Endothelial cell (in vitro differentiated cells): ENCODE results near the gene MB21D2. TPM values are rescaled to one million over a fixed set of nuclear protein-coding genes. Genes with fewer than 3 reads are reported as not detected.
A peak's percentile ranks its signal among the peaks of the same experiment; 100 is the strongest.
"Not testable (repeated sequence)": the region's sequence is repeated elsewhere in the genome, so short reads cannot be mapped to it uniquely, and the experiment has no call there.

Experiments used
- DNase-seq: peaks from one replicate; pipeline ENCODE4 v3.0.0; 2021; ENCODE audit warnings: low spot score
- H3K27ac Mint-ChIP-seq: one replicate; pipeline ENCODE4 v1.8.0; 2021; ENCODE audit warnings: mixed read lengths, inconsistent platforms; ENCODE audit not compliant: unreplicated experiment
- H3K27me3 Mint-ChIP-seq: one replicate; pipeline ENCODE4 v1.8.0; 2021; ENCODE audit warnings: mild to moderate bottlenecking, moderate library complexity, mixed read lengths, inconsistent platforms; ENCODE audit not compliant: unreplicated experiment
- H3K36me3 Mint-ChIP-seq: one replicate; pipeline ENCODE4 v1.8.0; 2021; ENCODE audit warnings: mild to moderate bottlenecking, low read depth, mixed read lengths, inconsistent platforms; ENCODE audit not compliant: unreplicated experiment
- H3K4me1 Mint-ChIP-seq: one replicate; pipeline ENCODE4 v1.8.0; 2021; ENCODE audit warnings: mild to moderate bottlenecking, mixed read lengths, inconsistent platforms; ENCODE audit not compliant: unreplicated experiment
- H3K4me3 Mint-ChIP-seq: one replicate; pipeline ENCODE4 v1.8.0; 2021; ENCODE audit warnings: mild to moderate bottlenecking, mixed read lengths, inconsistent platforms; ENCODE audit not compliant: unreplicated experiment
- H3K9me3 Mint-ChIP-seq: one replicate; pipeline ENCODE4 v1.8.0; 2021; ENCODE audit warnings: mixed read lengths, inconsistent platforms; ENCODE audit not compliant: unreplicated experiment
- total RNA-seq: library from RNA; stranded (reverse); fragmentation: NEBNext Ultra II Directional; extraction: Animal tissue kit (Norgen Biotek cat#: 25700); gene quantifications from one replicate; pipeline ENCODE4 v1.2.1, GENCODE V29; 2021; ENCODE audit not compliant: unreplicated experiment
- TF ChIP-seq, protein P1 (sequence below): fragments of 200-600 bp; sonication (generic); IDR thresholded peaks from one replicate; pipeline ENCODE4 v1.5.0; 2021; ENCODE audit warnings: antibody characterized with exemption; ENCODE audit not compliant: unreplicated experiment

MB21D2 gene
- total RNA-seq, 1 donor from 2014 or later, result 4.3 TPM

DNA sequence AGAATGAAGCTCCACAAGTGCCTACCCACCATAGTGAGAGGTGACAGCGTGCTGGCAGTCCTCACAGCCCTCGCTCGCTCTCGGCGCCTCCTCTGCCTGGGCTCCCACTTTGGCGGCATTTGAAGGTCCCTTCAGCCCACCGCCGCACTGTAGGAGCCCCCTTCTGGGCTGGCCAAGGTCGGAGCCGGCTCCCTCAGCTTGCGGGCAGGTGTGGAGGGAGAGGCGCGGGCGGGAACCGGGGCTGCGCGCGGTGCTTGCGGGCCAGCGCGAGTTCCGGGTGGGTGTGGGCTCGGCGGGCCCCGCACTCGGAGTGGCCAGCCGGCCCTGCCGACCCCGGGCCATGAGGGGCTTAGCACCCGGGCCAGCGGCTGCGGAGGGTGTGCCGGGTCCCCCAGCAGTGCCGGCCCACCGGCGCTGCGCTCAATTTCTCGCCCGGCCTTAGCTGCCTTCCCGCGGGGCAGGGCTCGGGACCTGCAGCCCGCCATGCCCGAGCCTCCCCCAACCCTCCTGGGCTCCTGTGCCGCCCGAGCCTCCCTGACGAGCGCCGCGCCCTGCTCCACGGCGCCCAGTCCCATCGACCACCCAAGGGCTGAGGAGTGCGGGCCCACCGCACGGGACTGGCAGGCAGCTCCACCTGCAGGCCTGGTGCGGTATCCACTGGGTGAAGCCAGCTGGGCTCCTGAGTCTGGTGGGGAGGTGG lies 128.7 kb downstream of the MB21D2 start:
- H3K4me3 Mint-ChIP-seq, H3K4me1 Mint-ChIP-seq, H3K36me3 Mint-ChIP-seq, H3K9me3 Mint-ChIP-seq, H3K27ac Mint-ChIP-seq, H3K27me3 Mint-ChIP-seq: not testable (repeated sequence)
- TF ChIP-seq, protein P1, sequence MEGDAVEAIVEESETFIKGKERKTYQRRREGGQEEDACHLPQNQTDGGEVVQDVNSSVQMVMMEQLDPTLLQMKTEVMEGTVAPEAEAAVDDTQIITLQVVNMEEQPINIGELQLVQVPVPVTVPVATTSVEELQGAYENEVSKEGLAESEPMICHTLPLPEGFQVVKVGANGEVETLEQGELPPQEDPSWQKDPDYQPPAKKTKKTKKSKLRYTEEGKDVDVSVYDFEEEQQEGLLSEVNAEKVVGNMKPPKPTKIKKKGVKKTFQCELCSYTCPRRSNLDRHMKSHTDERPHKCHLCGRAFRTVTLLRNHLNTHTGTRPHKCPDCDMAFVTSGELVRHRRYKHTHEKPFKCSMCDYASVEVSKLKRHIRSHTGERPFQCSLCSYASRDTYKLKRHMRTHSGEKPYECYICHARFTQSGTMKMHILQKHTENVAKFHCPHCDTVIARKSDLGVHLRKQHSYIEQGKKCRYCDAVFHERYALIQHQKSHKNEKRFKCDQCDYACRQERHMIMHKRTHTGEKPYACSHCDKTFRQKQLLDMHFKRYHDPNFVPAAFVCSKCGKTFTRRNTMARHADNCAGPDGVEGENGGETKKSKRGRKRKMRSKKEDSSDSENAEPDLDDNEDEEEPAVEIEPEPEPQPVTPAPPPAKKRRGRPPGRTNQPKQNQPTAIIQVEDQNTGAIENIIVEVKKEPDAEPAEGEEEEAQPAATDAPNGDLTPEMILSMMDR, result peak; percentile 36
- DNase-seq, result peak; percentile 39

DNA sequence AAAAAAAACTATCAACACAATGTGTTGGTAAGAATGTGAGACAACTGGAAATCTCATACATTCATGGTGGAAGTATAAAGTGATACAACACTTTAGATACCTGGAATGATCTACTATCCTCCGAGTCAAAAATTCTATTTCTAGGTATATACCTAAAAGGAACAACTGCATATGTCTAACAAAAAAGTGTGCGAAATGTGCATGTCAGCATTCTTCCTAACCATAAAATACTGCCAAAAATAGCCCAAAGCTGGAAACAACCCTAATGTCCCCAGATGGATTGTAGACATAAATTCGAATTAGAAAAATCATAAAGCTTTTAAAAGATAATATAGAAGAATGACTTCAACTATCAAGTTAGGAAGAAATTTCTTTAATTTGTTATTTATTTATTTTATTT lies 139.1 kb downstream of the MB21D2 start:
- H3K9me3 Mint-ChIP-seq, result peaks cover 5% of the 10 kb centered on the region
- H3K36me3 Mint-ChIP-seq, result no peaks in the 10 kb centered on the region
- no peak overlapping the region for H3K4me3 Mint-ChIP-seq
- DNase-seq, result no peak
- H3K27ac Mint-ChIP-seq, result no peak overlapping the region
- TF ChIP-seq, protein P1, result no peak
- no peaks in the 10 kb centered on the region for H3K27me3 Mint-ChIP-seq
- peaks cover 3% of the 10 kb centered on the region for H3K4me1 Mint-ChIP-seq

DNA sequence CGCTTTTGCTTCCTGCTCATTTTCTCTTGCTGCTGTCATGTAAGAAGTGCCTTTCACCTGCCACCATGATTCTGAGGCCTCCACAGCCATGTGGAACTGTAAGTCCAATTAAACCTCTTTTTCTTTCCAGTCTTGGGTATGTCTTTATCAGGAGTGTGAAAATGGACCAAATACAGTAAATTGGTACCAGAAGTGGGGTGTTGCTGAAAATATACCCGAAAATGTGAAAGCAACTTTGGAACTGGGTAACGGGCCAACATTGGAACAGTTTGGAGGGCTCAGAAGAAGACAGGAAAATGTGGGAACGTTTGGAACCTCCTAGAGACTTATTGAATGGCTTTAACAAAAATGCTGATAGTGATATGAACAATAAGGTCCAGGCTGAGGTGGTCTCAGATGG lies 143.3 kb downstream of the MB21D2 start:
- not testable (repeated sequence) for H3K27me3 Mint-ChIP-seq, H3K4me3 Mint-ChIP-seq, H3K4me1 Mint-ChIP-seq, H3K36me3 Mint-ChIP-seq, H3K9me3 Mint-ChIP-seq, H3K27ac Mint-ChIP-seq, DNase-seq

DNA sequence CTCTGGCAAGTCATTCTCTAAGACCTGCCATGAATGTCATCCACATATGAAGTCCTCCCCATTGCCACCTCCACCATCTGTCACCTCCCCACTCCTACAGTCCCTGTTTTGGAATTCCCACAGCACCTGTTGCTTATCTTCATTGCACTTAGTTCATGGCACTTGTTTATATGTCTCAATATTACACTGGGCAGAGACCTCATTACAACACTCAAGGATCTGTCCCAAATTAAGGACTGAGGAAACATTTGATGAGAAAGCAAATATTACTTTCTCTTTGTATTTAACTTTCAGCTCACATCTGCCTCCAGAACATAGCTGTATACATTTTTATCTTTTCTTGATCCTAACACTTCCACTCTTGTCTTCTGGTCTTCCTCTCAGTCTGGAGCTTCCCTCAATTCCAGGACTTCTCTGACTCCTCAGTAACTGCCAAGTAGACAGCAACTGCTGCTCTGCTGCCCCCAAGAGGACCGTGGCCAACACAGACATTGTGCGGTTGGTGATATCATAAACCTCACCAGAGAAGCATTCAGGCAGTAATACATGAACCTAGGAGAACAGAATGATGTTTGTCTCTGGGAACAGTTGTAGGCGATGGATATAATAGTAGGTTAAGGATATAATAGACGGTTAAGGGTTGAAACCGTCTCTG lies 145.3 kb downstream of the MB21D2 start:
- DNase-seq, result peak; percentile 54
- Mint-ChIP-seq H3K4me3 (no peak overlapping the region), H3K27me3 (no peaks in the 10 kb centered on the region), H3K9me3 (peaks cover 5% of the 10 kb centered on the region), H3K4me1 (no peaks in the 10 kb centered on the region), H3K27ac (no peak overlapping the region), H3K36me3 (no peaks in the 10 kb centered on the region)
- TF ChIP-seq, protein P1, result no peak

DNA sequence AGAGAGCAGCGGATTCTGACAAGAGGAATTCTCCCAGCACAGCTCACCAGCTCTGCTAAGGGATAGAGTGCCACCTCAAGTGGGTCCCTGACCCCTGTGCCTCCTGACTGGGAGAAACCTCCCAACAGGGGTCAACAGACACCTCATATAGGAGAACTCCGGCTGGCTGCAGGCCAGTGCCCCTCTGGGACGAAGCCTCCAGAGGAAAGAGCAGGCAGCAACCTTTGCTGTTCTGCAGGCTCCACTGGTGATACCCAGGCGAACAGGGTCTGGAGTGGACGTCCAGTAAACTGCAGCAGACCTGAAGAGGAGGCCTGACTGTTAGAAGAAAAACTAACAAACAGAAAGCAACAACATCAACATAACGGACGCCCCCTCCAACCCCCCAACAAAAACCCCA lies 159.0 kb downstream of the MB21D2 start:
- H3K36me3 Mint-ChIP-seq, result no peaks in the 10 kb centered on the region
- no peaks in the 10 kb centered on the region for H3K9me3 Mint-ChIP-seq
- peaks cover 2% of the 10 kb centered on the region for H3K27me3 Mint-ChIP-seq
- H3K4me1 Mint-ChIP-seq, result peaks cover 5% of the 10 kb centered on the region
- no peak for DNase-seq
- no peak overlapping the region for H3K4me3 Mint-ChIP-seq
- TF ChIP-seq, protein P1, result no peak
- H3K27ac Mint-ChIP-seq, result no peak overlapping the region
